Activated T-cell treated with anti-CD3 and anti-CD28 coated beads, Interleukin-2, amount 50 U/mL, for 24 hours (primary cell): ENCODE results near the gene HLA-DQB2.
"Not testable (repeated sequence)": the region's sequence is repeated elsewhere in the genome, so short reads cannot be mapped to it uniquely, and the experiment has no call there.

Experiments used
- DNase-seq: peaks from one replicate; pipeline ENCODE4 v3.0.0-alpha.2; 2020
- H3K27ac Mint-ChIP-seq: 2 replicates; pipeline ENCODE4 v1.8.0; 2020; ENCODE audit warnings: mild to moderate bottlenecking, mixed read lengths
- H3K27me3 Mint-ChIP-seq: 2 replicates; pipeline ENCODE4 v1.8.0; 2020; ENCODE audit warnings: mixed read lengths
- H3K36me3 Mint-ChIP-seq: 2 replicates; pipeline ENCODE4 v1.8.0; 2020; ENCODE audit warnings: low read depth, mixed read lengths
- H3K4me1 Mint-ChIP-seq: 2 replicates; pipeline ENCODE4 v1.8.0; 2020; ENCODE audit warnings: low read depth, mixed read lengths
- H3K4me3 Mint-ChIP-seq: 2 replicates; pipeline ENCODE4 v1.8.0; 2020; ENCODE audit warnings: mild to moderate bottlenecking, moderate library complexity, mixed read lengths
- H3K9me3 Mint-ChIP-seq: 2 replicates; pipeline ENCODE4 v1.8.0; 2020; ENCODE audit warnings: mixed read lengths

Gene HLA-DQB2

GRCh38 chr6:32775071-32775470 is 11.7 kb upstream of the HLA-DQB2 start:
- no peak for DNase-seq
- no peaks in the 10 kb centered on the region for H3K4me1 Mint-ChIP-seq
- H3K27me3 Mint-ChIP-seq = peaks cover 24% of the 10 kb centered on the region
- H3K4me3 Mint-ChIP-seq = no peak overlapping the region
- no peak overlapping the region for H3K27ac Mint-ChIP-seq
- no peaks in the 10 kb centered on the region for H3K36me3 Mint-ChIP-seq
- H3K9me3 Mint-ChIP-seq = no peaks in the 10 kb centered on the region

- H3K9me3 Mint-ChIP-seq = no peaks in the 10 kb centered on the region
Observed at GRCh38 chr6:32774426-32774825, 11.1 kb upstream of the HLA-DQB2 start.

GRCh38 chr6:32772656-32773055 is 9.3 kb upstream of the HLA-DQB2 start:
- Mint-ChIP-seq H3K9me3 (no peaks in the 10 kb centered on the region), H3K4me3 (no peak overlapping the region), H3K36me3 (no peaks in the 10 kb centered on the region), H3K27me3 (peaks cover 43% of the 10 kb centered on the region), H3K4me1 (no peaks in the 10 kb centered on the region), H3K27ac (no peak overlapping the region)
- no peak for DNase-seq

More at GRCh38 chr6:32774426-32774825, 11.1 kb upstream of the HLA-DQB2 start:
- no peak overlapping the region for H3K4me3 Mint-ChIP-seq
- no peaks in the 10 kb centered on the region for H3K4me1 Mint-ChIP-seq
- H3K36me3 Mint-ChIP-seq = no peaks in the 10 kb centered on the region
- H3K27ac Mint-ChIP-seq = no peak overlapping the region
- no peak for DNase-seq
- peaks cover 29% of the 10 kb centered on the region for H3K27me3 Mint-ChIP-seq

GRCh38 chr6:32764048-32764447 is 716 bp upstream of the HLA-DQB2 start:
- Mint-ChIP-seq H3K36me3 (no peaks in the 10 kb centered on the region), H3K27me3 (peaks cover 49% of the 10 kb centered on the region), H3K27ac (no peak overlapping the region), H3K4me3 (no peak overlapping the region), H3K4me1 (no peaks in the 10 kb centered on the region), H3K9me3 (no peaks in the 10 kb centered on the region)
- DNase-seq = no peak

- Mint-ChIP-seq H3K4me1 (no peaks in the 10 kb centered on the region), H3K36me3 (no peaks in the 10 kb centered on the region), H3K9me3 (no peaks in the 10 kb centered on the region), H3K4me3 (no peak overlapping the region), H3K27me3 (peaks cover 37% of the 10 kb centered on the region), H3K27ac (no peak overlapping the region)
- DNase-seq = no peak
Observed at GRCh38 chr6:32761548-32761947, 1.8 kb downstream of the HLA-DQB2 start.

GRCh38 chr6:32761072-32761471 is 2.3 kb downstream of the HLA-DQB2 start:
- no peaks in the 10 kb centered on the region for H3K36me3 Mint-ChIP-seq
- H3K4me3 Mint-ChIP-seq = no peak overlapping the region
- no peak overlapping the region for H3K27ac Mint-ChIP-seq
- H3K4me1 Mint-ChIP-seq = no peaks in the 10 kb centered on the region
- H3K27me3 Mint-ChIP-seq = peaks cover 39% of the 10 kb centered on the region
- no peaks in the 10 kb centered on the region for H3K9me3 Mint-ChIP-seq
- DNase-seq = no peak

- no peaks in the 10 kb centered on the region for H3K9me3 Mint-ChIP-seq
- no peaks in the 10 kb centered on the region for H3K36me3 Mint-ChIP-seq
- peaks cover 41% of the 10 kb centered on the region for H3K27me3 Mint-ChIP-seq
- H3K4me1 Mint-ChIP-seq = no peaks in the 10 kb centered on the region
- DNase-seq = no peak
- H3K27ac Mint-ChIP-seq = no peak overlapping the region
- no peak overlapping the region for H3K4me3 Mint-ChIP-seq
Observed at GRCh38 chr6:32759669-32760068, 3.7 kb downstream of the HLA-DQB2 start.

GRCh38 chr6:32752580-32752979 is 10.8 kb downstream of the HLA-DQB2 start:
- Mint-ChIP-seq H3K27ac (no peak overlapping the region), H3K27me3 (peaks cover 39% of the 10 kb centered on the region), H3K9me3 (no peaks in the 10 kb centered on the region), H3K4me3 (no peak overlapping the region), H3K36me3 (no peaks in the 10 kb centered on the region), H3K4me1 (no peaks in the 10 kb centered on the region)
- no peak for DNase-seq

GRCh38 chr6:32745649-32746048 is 17.7 kb downstream of the HLA-DQB2 start:
- not testable (repeated sequence) for H3K36me3 Mint-ChIP-seq, H3K4me1 Mint-ChIP-seq, DNase-seq, H3K4me3 Mint-ChIP-seq, H3K27ac Mint-ChIP-seq, H3K9me3 Mint-ChIP-seq
- H3K27me3 Mint-ChIP-seq = peaks cover 55% of the 10 kb centered on the region

GRCh38 chr6:32744776-32745175 is 18.6 kb downstream of the HLA-DQB2 start:
- Mint-ChIP-seq H3K9me3 (no peaks in the 10 kb centered on the region), H3K36me3 (no peaks in the 10 kb centered on the region), H3K27ac (no peak overlapping the region), H3K4me1 (no peaks in the 10 kb centered on the region), H3K4me3 (no peak overlapping the region), H3K27me3 (peaks cover 58% of the 10 kb centered on the region)
- no peak for DNase-seq

- Mint-ChIP-seq H3K9me3 (no peaks in the 10 kb centered on the region), H3K4me1 (peaks cover 3% of the 10 kb centered on the region), H3K27ac (no peak overlapping the region), H3K36me3 (no peaks in the 10 kb centered on the region), H3K4me3 (no peak overlapping the region), H3K27me3 (peaks cover 59% of the 10 kb centered on the region)
- DNase-seq = no peak
Observed at GRCh38 chr6:32742374-32742773, 21.0 kb downstream of the HLA-DQB2 start.

GRCh38 chr6:32741031-32741960 is 22.0 kb downstream of the HLA-DQB2 start, which contains the start of gene HLA-DQA2:
TSS of gene HLA-DQA2 (plus strand) at chr6:32741391. CDS start at chr6:32741444, 53 bp downstream.
- H3K27me3 Mint-ChIP-seq = peaks cover 58% of the 10 kb centered on the region
- DNase-seq = no peak
- H3K4me3 Mint-ChIP-seq = no peak within 1 kb of the TSS
- peaks cover 3% of the 10 kb centered on the region for H3K4me1 Mint-ChIP-seq
- no peaks in the 10 kb centered on the region for H3K9me3 Mint-ChIP-seq
- H3K27ac Mint-ChIP-seq = no peak within 1 kb of the TSS
- no peaks in the 10 kb centered on the region for H3K36me3 Mint-ChIP-seq

- Mint-ChIP-seq H3K27me3 (peaks cover 52% of the 10 kb centered on the region), H3K9me3 (no peaks in the 10 kb centered on the region), H3K4me3 (no peak overlapping the region), H3K27ac (no peak overlapping the region), H3K36me3 (no peaks in the 10 kb centered on the region), H3K4me1 (peaks cover 3% of the 10 kb centered on the region)
- DNase-seq = no peak
Observed at GRCh38 chr6:32738126-32738525, 25.2 kb downstream of the HLA-DQB2 start.

- H3K36me3 Mint-ChIP-seq = no peaks in the 10 kb centered on the region
- no peaks in the 10 kb centered on the region for H3K9me3 Mint-ChIP-seq
- H3K27me3 Mint-ChIP-seq = peaks cover 37% of the 10 kb centered on the region
- peaks cover 3% of the 10 kb centered on the region for H3K4me1 Mint-ChIP-seq
- no peak overlapping the region for H3K4me3 Mint-ChIP-seq
- no peak overlapping the region for H3K27ac Mint-ChIP-seq
- DNase-seq = no peak
Observed at GRCh38 chr6:32718879-32719278, 44.5 kb downstream of the HLA-DQB2 start.

GRCh38 chr6:32716396-32716795 is 46.9 kb downstream of the HLA-DQB2 start:
- no peak overlapping the region for H3K4me3 Mint-ChIP-seq
- no peak overlapping the region for H3K27ac Mint-ChIP-seq

More at GRCh38 chr6:32716396-32716795, 46.9 kb downstream of the HLA-DQB2 start:
- Mint-ChIP-seq H3K4me1 (peaks cover 3% of the 10 kb centered on the region), H3K36me3 (no peaks in the 10 kb centered on the region), H3K9me3 (no peaks in the 10 kb centered on the region), H3K27me3 (peaks cover 24% of the 10 kb centered on the region)
- DNase-seq = no peak
